Activated T-cell treated with anti-CD3 and anti-CD28 coated beads for 24 hours (primary cell): Measurements from ENCODE around the gene MAGI1.
"Not testable (repeated sequence)": the region's sequence is repeated elsewhere in the genome, so short reads cannot be mapped to it uniquely, and the experiment has no call there.

Experiments
- DNase-seq: peaks from one replicate; pipeline ENCODE4 v3.0.0-alpha.2; 2020; ENCODE audit warnings: low read depth

MAGI1 gene

GRCh38 chr3:66038384-66038725, 363 bp downstream of the MAGI1 start:
- DNase-seq = no peak

- no peak for DNase-seq
Measured at GRCh38 chr3:66037986-66038369, 740 bp downstream of the MAGI1 start.

GRCh38 chr3:66037330-66037985, 1.3 kb downstream of the MAGI1 start:
- DNase-seq = no peak

GRCh38 chr3:66036586-66037148, 2.1 kb downstream of the MAGI1 start:
- DNase-seq = no peak

GRCh38 chr3:66035763-66036477, 2.8 kb downstream of the MAGI1 start:
- DNase-seq = no peak

- DNase-seq = no peak
Measured at GRCh38 chr3:66033241-66034138, 5.2 kb downstream of the MAGI1 start.

GRCh38 chr3:66031102-66031698, 7.5 kb downstream of the MAGI1 start:
- no peak for DNase-seq

- DNase-seq = no peak
Measured at GRCh38 chr3:66029443-66029842, 9.3 kb downstream of the MAGI1 start.

- no peak for DNase-seq
Measured at GRCh38 chr3:66029014-66029413, 9.7 kb downstream of the MAGI1 start.

- no peak for DNase-seq
Measured at GRCh38 chr3:66028457-66028856, 10.3 kb downstream of the MAGI1 start.

GRCh38 chr3:66027099-66027498, 11.6 kb downstream of the MAGI1 start:
- not testable (repeated sequence) for DNase-seq

- DNase-seq = no peak
Measured at GRCh38 chr3:66023738-66024385, 14.9 kb downstream of the MAGI1 start.

GRCh38 chr3:66023229-66023628, 15.5 kb downstream of the MAGI1 start:
- no peak for DNase-seq

- no peak for DNase-seq
Measured at GRCh38 chr3:66021731-66022131, 17.0 kb downstream of the MAGI1 start.

- DNase-seq = no peak
Measured at GRCh38 chr3:66019896-66020295, 18.8 kb downstream of the MAGI1 start.

GRCh38 chr3:66018057-66019033, 20.4 kb downstream of the MAGI1 start:
- DNase-seq = no peak

- DNase-seq = no peak
Measured at GRCh38 chr3:66017591-66017990, 21.1 kb downstream of the MAGI1 start.

GRCh38 chr3:66017084-66017483, 21.6 kb downstream of the MAGI1 start:
- no peak for DNase-seq

- no peak for DNase-seq
Measured at GRCh38 chr3:66015841-66016240, 22.9 kb downstream of the MAGI1 start.

- no peak for DNase-seq
Measured at GRCh38 chr3:66014651-66015050, 24.1 kb downstream of the MAGI1 start.
